Hepatocyte (in vitro differentiated cells): ENCODE results near the gene KCNJ8.

Experiments used
- CTCF ChIP-seq: fragments of 200-600 bp; sonication (generic); IDR thresholded peaks from 2 replicates; pipeline ENCODE4 v1.5.1; 2016; ENCODE audit warnings: antibody characterized with exemption, mild to moderate bottlenecking; ENCODE audit not compliant: poor library complexity
- EZH2 ChIP-seq: fragments of 200-600 bp; sonication (generic); IDR thresholded peaks from 2 replicates; pipeline ENCODE4 v1.6.1; 2016; ENCODE audit warnings: antibody characterized with exemption, mild to moderate bottlenecking, borderline replicate concordance
- EZH2phosphoT487 ChIP-seq: fragments of 200-600 bp; sonication (generic); IDR thresholded peaks from one replicate; pipeline ENCODE4 v1.6.1; 2018; ENCODE audit warnings: antibody characterized with exemption, mild to moderate bottlenecking, low read depth, moderate library complexity; ENCODE audit not compliant: unreplicated experiment, severe bottlenecking

GRCh38 chr12:21773806-21774205, 700 bp downstream of the KCNJ8 start:
- no peak for TF ChIP-seq CTCF
- no peak for TF ChIP-seq EZH2
- TF ChIP-seq EZH2phosphoT487: no peak
